ENCODE results near the gene KIF26A. TPM values are rescaled to one million over a fixed set of nuclear protein-coding genes. Genes with fewer than 3 reads are reported as not detected.

KIF26A gene
- total RNA-seq, 1 experiment from 2014 or later = 5.5 TPM

DNA sequence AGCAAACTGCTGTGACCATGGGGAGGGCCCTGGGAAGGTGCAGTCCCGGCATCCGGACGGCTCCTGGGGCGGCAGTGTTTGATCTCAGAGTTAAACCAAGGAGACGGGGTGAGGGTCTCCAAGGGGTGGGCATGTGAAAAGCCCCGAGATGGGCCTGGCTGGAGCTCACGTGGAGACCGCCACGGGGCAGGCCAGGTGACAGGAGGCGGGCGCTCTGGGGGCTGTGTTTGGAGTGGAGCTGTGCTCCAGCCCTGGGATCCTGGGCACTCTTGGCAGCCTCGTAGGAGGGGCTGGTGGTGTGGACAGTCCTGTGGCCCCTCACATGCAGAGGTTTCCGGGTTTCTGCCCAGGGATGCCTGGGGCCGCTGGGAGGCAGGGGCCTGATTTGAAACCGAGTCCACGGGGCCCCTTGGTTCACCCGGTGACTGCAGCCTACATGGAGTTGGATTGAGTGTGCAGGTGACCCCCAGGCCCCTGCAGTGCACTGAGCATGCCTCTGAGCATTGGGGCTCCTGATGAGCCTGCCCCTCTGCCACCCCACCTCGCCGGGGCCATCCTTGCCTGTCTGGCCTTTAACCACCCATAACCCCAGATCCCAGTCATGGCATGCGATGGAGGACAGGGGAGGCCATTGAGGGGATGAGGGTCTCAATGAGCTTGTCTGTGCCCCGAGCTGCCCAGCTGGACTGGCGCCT lies 8.4 kb downstream of the KIF26A start:
- DNase-seq = no peak
- Histone ChIP-seq H3K4me3 (ENCODE audit: low read depth, low read length) (no peak overlapping the region), H3K4me1 (no peaks in the 10 kb centered on the region), H3K27me3 (replicated peaks; ENCODE audit: control insufficient read depth, insufficient read depth, low read length) (no peaks in the 10 kb centered on the region), H3K9me3 (no peaks in the 10 kb centered on the region), H3K36me3 (ENCODE audit: control insufficient read depth, insufficient read depth, low read length) (no peaks in the 10 kb centered on the region)
- Mint-ChIP-seq H3K4me3 (ENCODE audit: unreplicated experiment) (no peak overlapping the region), H3K27ac (ENCODE audit: unreplicated experiment) (no peak overlapping the region), H3K27me3 (ENCODE audit: insufficient read depth, unreplicated experiment) (peaks cover 12% of the 10 kb centered on the region), H3K9me3 (ENCODE audit: unreplicated experiment) (no peaks in the 10 kb centered on the region), H3K36me3 (ENCODE audit: insufficient read depth, unreplicated experiment) (no peaks in the 10 kb centered on the region), H3K4me1 (ENCODE audit: low read depth, unreplicated experiment) (no peaks in the 10 kb centered on the region)
- ChIA-PET CTCF (no interaction called here), POLR2A (no interaction called here)
- intact Hi-C loops (cut with micrococcal nuclease; ENCODE audit: unreplicated experiment) = no loop called here
- no TSS peak for BruUV-seq (replicated peaks)
- TF ChIP-seq, protein P1, sequence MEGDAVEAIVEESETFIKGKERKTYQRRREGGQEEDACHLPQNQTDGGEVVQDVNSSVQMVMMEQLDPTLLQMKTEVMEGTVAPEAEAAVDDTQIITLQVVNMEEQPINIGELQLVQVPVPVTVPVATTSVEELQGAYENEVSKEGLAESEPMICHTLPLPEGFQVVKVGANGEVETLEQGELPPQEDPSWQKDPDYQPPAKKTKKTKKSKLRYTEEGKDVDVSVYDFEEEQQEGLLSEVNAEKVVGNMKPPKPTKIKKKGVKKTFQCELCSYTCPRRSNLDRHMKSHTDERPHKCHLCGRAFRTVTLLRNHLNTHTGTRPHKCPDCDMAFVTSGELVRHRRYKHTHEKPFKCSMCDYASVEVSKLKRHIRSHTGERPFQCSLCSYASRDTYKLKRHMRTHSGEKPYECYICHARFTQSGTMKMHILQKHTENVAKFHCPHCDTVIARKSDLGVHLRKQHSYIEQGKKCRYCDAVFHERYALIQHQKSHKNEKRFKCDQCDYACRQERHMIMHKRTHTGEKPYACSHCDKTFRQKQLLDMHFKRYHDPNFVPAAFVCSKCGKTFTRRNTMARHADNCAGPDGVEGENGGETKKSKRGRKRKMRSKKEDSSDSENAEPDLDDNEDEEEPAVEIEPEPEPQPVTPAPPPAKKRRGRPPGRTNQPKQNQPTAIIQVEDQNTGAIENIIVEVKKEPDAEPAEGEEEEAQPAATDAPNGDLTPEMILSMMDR (IDR thresholded peaks at IDR 0.05; ENCODE audit: insufficient read depth in 1 of 2, low read depth in 1 of 2, low read length in 1 of 2, severe bottlenecking in 1 of 2, unreplicated experiment in 1 of 2) = no peak

DNA sequence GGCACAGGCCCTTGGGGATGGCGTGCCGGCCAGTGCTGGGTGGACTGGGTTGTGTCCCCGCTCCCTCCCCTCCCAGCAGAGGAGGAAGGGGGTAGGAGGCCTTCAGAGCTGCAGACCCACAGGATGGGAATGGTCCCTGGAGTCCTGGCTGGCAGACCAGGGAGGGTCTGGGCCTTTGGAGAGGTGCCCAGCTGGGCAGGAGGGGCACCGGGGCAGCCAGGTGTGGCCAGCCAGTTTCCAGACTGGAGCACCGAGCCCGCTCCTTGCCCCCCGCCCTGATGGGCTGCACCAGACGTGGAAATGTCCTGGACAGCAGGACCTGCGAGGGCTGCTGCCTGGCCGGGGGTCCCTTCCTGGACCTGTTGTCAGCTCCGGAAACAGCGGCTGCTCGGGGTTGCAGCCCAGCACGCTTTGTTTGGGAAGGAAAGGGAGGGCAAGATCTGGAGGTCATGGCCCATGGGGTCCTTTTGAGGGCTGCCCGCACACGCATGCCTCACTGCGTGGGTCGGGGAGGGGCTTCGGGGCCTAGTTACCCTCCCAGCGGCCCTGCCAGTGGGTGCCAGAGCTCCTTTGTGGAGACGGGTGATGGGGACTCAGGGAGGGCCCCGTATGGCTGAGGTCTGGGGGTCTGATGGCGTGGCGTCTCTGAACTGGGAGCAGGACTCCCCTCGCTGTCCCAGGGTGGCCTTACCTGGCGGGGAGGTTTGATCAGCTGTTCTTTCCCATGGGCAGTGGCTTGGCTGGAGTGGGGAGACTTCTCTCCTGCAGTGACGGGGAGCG lies 9.1 kb downstream of the KIF26A start:
- H3K36me3 Mint-ChIP-seq (ENCODE audit: insufficient read depth, unreplicated experiment) = no peaks in the 10 kb centered on the region
- Histone ChIP-seq H3K9me3 (no peaks in the 10 kb centered on the region), H3K27me3 (replicated peaks; ENCODE audit: control insufficient read depth, insufficient read depth, low read length) (no peaks in the 10 kb centered on the region), H3K4me3 (ENCODE audit: low read depth, low read length) (no peak overlapping the region), H3K4me1 (no peaks in the 10 kb centered on the region), H3K36me3 (ENCODE audit: control insufficient read depth, insufficient read depth, low read length) (no peaks in the 10 kb centered on the region)
- ChIA-PET POLR2A (no interaction called here), CTCF (no interaction called here)
- H3K4me3 Mint-ChIP-seq (ENCODE audit: unreplicated experiment) = no peak overlapping the region
- H3K4me1 Mint-ChIP-seq (ENCODE audit: low read depth, unreplicated experiment) = no peaks in the 10 kb centered on the region
- no peaks in the 10 kb centered on the region for H3K9me3 Mint-ChIP-seq (ENCODE audit: unreplicated experiment)
- H3K27me3 Mint-ChIP-seq (ENCODE audit: insufficient read depth, unreplicated experiment) = peaks cover 12% of the 10 kb centered on the region
- BruUV-seq (replicated peaks) = no TSS peak
- TF ChIP-seq, protein P1 (IDR thresholded peaks at IDR 0.05; ENCODE audit: insufficient read depth in 1 of 2, low read depth in 1 of 2, low read length in 1 of 2, severe bottlenecking in 1 of 2, unreplicated experiment in 1 of 2) = no peak
- no peak for DNase-seq
- H3K27ac Mint-ChIP-seq (ENCODE audit: unreplicated experiment) = no peak overlapping the region
- intact Hi-C loops (cut with micrococcal nuclease; ENCODE audit: unreplicated experiment) = no loop called here

DNA sequence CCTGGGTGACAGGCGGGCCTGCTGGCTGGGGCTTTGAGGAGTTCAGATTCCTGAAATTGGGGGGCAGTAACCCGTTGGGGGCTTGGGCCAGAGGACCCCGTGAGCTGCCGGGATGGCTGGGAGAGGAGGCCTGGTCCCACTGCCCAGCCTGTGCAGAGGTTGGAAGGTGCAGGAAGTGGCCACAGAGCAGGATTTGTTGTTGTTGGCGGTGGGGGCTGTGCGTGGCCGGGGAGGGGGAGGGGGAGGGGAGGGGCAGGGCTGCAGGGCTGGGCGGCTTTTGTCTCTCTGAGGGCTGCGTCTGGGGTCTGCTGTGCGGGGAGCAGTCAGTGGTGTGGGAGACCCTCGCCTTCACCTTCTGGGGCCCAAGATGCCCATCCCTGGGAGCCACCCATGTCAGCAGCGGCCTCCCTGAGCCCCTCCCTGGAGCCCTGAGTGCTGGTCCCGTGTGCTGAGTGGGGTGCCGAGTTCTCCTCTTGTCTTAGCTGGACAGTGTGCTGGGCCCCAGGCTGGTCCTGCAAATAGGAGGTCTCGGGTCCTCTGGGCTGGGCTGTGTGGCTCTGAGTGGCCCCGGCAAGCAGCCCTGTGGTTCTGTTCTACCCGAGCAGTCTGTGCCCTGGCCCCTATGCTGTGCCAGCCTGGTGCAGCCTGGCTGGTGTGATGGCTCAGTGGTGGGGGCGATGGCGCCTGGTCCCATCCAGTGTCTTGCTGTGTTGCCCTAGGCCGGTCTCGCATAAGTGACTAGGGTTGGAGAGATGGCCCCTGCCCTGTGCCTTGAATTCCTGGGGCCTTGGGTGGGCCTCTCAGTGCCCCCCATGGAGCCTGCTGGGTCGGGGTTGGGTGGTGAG lies 10.3 kb downstream of the KIF26A start:
- POLR2A ChIA-PET = no interaction called here

More for the DNA sequence above, 10.3 kb downstream of the KIF26A start:
- no peak for DNase-seq
- TF ChIP-seq, protein P1 (IDR thresholded peaks at IDR 0.05; ENCODE audit: insufficient read depth in 1 of 2, low read depth in 1 of 2, low read length in 1 of 2, severe bottlenecking in 1 of 2, unreplicated experiment in 1 of 2) = no peak
- H3K4me3 Mint-ChIP-seq (ENCODE audit: unreplicated experiment) = no peak overlapping the region
- H3K36me3 Mint-ChIP-seq (ENCODE audit: insufficient read depth, unreplicated experiment) = no peaks in the 10 kb centered on the region
- no peaks in the 10 kb centered on the region for H3K36me3 ChIP-seq (ENCODE audit: control insufficient read depth, insufficient read depth, low read length)
- H3K9me3 Mint-ChIP-seq (ENCODE audit: unreplicated experiment) = no peaks in the 10 kb centered on the region
- H3K27ac Mint-ChIP-seq (ENCODE audit: unreplicated experiment) = no peak overlapping the region
- no peaks in the 10 kb centered on the region for H3K4me1 Mint-ChIP-seq (ENCODE audit: low read depth, unreplicated experiment)
- CTCF ChIA-PET = no interaction called here
- H3K27me3 Mint-ChIP-seq (ENCODE audit: insufficient read depth, unreplicated experiment) = peaks cover 12% of the 10 kb centered on the region
- H3K9me3 ChIP-seq = no peaks in the 10 kb centered on the region
- no peaks in the 10 kb centered on the region for H3K27me3 ChIP-seq (replicated peaks; ENCODE audit: control insufficient read depth, insufficient read depth, low read length)
- no TSS peak for BruUV-seq (replicated peaks)
- H3K4me1 ChIP-seq = no peaks in the 10 kb centered on the region
- H3K4me3 ChIP-seq (ENCODE audit: low read depth, low read length) = no peak overlapping the region
- intact Hi-C loops (cut with micrococcal nuclease; ENCODE audit: unreplicated experiment) = no loop called here
